ENCODE results near the gene FAM13A.

Gene FAM13A

DNA sequence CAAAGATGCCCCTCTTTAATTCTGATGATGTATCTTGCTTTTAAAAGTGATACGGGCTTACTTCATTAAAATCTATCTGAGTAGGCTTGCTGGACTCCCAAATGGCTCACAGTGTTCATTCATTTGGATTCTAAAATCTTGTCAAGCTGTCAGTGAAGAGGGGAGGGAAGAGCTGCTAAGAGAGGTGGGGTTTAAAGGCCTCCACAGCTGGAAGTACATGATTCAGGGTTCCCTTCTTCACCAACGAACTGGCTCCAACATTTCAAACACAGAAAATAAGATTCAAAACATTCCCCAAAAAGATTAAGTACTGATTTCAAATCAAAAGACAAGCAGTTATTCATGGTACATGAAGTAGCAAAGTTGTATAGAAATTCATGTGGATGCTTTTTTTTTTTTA lies 226.4 kb downstream of the FAM13A start:
- DNase-seq: no peak

DNA sequence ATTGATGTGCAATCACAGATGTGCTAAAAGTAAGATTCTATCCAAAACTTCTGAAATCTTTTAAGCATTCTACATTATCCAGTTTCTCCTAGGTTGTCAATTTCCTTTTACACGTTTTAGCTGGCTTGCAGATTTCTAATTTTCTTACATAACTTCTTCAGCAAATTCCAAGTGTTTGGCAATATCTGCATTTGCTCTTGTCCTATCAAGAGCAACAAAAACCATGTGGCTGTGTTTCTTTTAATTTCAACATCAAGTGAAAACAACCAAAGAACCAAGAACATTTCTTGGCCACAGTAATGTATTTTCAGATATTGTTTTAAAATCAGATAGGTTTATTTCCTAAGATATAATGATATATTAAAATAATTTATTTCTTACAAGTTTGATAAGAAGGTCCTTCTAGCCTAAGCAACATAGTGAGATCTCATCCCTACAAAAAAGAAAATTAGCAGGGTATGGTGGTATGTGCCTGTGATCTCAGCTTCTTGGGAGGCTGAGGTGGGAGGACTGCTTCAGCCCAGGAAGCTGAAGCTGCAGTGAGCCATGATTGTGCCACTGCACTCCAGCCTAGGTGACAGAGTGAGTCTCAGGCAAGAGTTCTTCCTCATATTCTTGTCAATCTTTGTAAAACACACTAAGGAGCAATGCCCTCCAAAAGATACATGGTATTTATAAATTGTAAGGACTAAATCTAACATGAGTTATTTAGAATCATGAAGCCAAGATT lies 228.0 kb downstream of the FAM13A start:
- DNase-seq: no peak

- no peak for DNase-seq
Measured at GRCh38 chr4:88827442-88827841, 229.5 kb downstream of the FAM13A start.

GRCh38 chr4:88826771-88827170 lies 230.2 kb downstream of the FAM13A start:
- no peak for DNase-seq

GRCh38 chr4:88825931-88826330 lies 231.1 kb downstream of the FAM13A start:
- no peak for DNase-seq

DNA sequence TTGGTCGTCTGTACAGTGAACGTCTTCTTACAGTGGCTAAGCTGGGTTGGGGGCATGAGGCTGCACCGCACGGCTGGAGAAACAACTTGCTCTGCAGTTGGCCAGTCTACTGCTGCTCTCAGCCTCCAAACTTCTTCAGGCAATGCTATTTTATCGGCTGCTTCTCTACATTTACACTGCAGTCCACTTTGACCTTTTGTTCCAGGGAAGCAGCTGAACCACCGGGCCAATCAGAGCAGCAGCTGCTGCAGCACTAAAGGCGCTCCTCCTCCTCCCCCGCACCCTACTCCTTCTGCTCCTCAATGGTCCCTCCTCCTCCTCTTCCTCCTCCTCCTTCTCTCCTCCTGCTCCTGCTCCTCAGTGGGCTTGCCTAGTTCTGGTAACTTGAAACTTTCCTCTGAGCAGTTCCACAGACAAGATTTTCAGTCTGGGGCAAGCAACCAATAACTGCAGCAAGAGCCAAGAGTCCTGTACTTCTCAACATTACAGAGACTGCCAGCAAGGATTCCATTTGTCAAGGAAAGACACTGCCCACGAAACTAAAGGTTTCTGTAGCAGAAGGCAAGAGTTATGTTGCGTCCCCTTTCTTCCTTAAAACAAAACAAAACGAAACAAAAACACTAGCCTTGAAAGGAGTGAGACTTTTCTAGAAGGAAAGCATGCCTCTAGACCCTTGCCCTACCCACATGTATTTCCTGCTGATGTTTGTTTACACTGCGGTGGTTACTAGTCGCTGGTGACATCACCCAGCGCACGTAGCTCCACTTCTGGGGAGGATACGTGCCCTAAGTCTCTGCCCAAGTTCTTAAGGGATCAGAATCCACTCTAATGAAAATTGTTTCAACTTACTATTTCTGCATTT lies 233.7 kb downstream of the FAM13A start:
- DNase-seq: peak; percentile 15 to 84 (median 74)

- DNase-seq: no peak
Measured at GRCh38 chr4:88822034-88822789, 234.8 kb downstream of the FAM13A start.

DNA sequence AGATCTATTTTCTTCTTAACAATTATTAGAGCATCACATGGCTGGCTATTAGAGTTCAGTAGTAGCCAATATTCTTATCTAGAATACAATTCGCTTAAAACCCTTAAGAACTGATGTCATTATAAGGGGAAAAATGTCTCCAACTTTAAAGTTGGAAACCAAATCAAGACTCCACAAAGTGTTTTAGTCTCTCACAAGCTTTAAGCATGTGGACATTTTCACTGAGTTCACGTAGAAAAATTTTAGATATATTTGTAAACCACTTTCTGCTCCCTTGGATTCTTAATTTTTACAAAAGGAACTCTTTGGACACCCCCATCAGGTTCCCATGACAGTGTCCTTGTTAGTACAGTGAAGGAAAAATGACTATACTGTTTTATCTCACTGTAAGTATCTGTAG lies 235.5 kb downstream of the FAM13A start:
- no peak for DNase-seq

GRCh38 chr4:88820698-88821415 lies 236.1 kb downstream of the FAM13A start:
- DNase-seq: no peak

DNA sequence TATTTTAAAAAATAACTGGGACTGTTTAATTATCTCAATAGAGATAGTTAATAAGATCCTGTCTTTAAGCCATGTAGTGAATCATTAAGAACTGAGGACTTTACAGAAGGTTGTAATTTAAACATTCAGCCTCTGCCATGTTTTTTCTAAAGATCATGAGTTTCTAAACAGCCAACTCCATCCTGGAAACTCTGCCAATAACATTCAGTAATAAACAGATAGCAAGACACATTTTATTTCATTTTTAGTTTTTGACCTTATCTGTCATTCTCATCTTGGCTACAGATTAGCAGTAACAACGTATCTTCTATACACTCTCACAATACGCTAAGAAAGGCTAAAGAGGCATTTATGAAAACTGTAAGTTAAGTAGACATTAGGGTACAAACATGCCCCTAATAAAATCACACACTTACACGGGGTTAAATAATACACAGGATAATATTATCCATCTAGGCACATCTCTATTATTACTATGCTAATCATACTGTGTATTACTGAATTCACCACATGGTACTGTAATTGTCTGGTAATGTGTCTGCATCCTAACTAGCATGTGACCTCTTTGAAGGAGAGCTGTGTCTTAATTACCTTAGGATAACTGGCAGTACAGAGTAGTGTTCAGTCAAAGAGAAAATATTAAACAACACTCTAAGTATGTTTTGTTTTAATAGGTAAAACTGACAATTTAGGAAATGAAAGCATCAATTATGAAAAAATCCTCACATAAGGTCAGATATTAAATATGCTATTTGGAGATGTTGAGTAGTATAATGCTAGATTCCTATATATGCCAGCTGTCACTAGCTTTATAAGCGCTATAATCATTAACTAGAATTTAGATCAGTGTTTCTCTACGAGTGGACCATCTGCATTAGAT lies 236.9 kb downstream of the FAM13A start:
- DNase-seq: no peak

DNA sequence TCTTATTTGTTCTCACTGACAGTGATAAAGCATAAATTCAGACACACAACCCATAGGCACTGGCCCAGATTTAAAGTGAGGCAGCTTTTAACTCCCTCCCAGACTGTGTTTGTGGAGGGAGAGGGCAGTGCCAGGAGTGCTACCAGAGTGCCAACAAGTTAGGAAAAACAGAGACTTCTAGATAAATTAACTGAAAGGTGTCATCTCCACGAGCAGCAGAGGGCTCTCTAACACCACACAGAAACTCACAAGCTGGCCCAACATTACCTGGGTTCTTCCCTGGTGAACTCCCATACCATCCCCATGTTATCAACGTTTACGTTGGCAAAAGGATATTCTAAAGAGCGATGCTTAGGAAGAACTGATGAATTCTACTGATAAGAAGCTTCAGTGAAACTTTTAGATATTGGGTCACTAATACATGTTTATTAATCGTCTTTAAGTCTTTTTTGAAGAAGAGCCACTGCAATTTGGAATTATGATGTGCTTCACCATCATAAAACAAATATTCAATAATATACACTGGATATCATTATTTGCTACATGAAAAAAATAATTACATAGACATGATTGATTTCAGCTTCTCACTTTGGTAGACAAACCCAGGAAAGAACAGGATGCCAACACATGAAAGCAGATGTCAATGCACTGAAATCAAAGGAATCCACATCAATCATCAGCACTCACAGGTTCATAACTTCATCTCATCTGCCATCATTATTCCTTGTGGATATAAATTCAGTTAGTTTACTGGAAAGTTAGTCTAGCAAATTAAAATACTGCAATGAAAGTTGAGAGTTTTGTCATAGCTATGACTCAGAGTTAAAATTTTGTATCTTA lies 238.1 kb downstream of the FAM13A start:
- peak; percentile 13 to 61 (median 40) for DNase-seq

DNA sequence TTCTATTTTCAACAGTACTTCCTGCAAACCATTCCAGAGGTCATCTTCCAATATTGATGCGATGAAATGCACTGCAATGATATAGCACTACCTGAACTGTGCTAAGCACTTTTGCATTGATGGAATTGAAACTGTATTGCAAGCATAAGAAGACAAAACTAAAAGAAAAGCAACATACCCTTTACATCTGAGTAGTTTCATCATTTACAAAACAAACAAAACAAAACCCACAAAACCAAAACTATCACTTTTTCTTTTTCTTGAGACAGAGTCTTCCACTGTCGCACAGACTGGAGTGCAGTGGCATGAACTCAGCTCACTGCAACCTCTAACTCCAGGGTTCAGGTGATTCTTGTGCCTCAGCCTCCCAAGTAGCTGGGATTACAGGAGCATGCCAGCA lies 239.2 kb downstream of the FAM13A start:
- DNase-seq: no peak

DNA sequence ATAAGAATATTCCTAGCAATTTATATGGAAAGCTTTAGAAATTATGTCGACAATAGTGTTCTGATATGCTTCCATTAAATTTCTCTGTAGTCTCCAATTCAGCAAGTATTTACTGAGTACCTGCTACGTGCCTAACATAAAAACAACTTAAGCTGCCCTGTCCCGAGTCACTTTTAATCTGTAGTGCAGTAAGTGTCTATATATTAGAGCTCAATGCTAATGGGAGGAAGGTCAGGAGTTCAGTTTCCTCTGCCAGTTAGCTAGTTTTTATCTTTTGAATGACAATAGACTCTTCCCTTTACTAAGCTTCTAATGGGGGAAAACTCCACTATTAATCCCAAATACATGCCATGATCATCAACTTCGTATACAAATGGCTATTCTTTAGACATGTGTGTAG lies 240.6 kb downstream of the FAM13A start:
- no peak for DNase-seq

DNA sequence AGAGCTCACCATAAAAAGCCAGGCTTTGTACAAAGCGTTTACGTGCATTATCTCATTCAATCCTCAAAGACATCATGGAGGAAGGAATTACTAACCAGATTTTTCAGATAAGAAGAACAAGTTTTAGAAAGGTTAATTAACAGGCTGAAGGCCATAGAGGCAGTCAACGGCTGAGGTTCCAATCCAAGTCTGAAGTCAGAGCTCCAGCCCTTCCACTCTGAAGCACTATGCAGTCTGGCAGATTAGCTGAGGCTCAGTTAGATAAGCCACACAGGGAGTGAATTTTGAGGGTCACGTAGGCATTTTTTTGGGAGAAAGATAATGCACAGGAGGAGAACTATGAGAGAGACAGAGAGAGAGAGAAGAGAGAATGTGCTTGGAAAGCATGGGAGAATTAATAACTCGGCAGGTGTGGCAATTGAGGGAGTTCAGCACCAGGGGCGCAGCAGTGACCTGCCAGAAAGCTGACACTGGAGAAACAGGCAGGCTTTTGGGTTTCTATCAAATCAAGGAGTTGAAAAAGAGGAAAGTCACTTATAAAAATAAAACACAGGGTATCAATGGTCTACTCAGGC lies 242.9 kb downstream of the FAM13A start:
- DNase-seq: no peak

DNA sequence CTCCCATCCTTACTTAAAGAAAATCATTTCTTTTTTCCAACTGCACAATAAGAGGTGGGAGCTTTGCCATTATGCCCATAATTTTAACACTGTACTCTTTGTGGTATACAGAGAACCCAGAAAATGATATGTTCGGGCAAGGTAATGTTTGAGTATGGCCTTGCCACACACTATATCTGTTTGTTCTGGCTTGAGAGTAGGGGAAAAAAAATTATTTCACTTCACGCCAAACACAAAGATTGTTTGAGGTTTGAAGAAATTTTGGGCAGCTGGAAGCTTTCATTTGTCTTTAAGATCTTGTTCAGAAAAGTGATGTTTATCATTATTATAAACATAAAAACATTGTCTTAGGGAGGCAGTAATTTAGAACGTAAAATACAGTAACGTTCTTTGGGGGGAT lies 244.0 kb downstream of the FAM13A start:
- no peak for DNase-seq

GRCh38 chr4:88812420-88812819 lies 244.6 kb downstream of the FAM13A start:
- DNase-seq: no peak

DNA sequence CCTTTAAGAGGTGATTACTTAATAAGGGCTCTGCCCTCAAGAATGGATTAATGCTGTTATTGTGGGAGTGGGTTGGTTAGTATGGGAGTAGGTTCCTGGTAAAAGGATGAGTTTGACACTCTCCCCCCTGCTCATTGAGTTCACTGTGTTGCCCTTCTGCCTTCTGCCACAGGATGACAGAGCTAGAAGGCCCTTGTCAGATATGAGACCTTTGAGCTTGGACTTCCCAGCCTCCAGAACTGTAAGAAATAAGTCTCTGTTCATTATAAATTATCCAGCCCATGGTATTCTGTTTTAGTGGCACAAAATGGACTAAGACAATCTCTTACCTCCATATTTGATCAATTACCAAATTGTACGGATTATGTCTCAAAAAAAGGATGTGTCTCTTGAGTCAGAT lies 245.1 kb downstream of the FAM13A start:
- DNase-seq: no peak

DNA sequence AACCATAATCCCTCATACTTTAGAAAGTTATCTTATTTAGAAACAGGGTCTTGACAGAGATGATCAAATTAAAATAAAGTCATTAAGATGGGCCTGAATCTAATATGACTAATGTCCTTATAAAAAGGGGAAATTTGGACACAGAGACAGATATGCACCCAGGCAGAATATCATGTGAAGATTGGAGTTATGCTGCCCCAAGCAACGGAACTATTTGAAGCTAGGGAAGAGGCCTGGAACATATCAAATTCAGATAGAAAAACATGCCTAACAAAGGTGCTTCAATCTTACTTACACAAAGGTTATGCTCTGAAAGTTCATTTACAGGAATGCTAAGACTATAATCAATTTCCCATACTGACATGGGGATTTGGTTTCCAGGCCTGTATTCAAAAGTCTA lies 246.7 kb downstream of the FAM13A start:
- no peak for DNase-seq

GRCh38 chr4:88809576-88810219 lies 247.3 kb downstream of the FAM13A start:
- DNase-seq: no peak

DNA sequence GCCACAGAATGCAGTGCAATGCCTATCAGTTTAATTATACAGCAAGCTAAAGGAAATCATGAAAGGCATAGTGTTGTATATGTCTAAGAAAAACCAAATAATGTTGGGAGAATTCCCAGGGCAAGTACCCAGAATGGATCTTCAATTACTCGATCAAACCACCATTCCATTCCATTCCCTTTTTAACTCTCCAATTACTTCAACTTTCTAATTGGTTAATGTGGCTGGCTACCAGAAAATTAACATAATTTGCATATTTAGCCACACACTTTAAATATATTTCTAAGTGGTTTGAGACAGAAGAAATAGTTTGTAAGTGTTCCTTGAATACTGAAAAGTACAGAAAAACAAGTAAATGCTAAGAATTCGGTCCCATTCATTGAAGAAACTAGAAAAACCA lies 247.9 kb downstream of the FAM13A start:
- no peak for DNase-seq

Data from stimulated activated naive CD4-positive, alpha-beta T cell (primary cell).